Measurements from ENCODE around the gene SLC19A2.
A peak's percentile ranks its signal among the peaks of the same experiment; 100 is the strongest.

DNA sequence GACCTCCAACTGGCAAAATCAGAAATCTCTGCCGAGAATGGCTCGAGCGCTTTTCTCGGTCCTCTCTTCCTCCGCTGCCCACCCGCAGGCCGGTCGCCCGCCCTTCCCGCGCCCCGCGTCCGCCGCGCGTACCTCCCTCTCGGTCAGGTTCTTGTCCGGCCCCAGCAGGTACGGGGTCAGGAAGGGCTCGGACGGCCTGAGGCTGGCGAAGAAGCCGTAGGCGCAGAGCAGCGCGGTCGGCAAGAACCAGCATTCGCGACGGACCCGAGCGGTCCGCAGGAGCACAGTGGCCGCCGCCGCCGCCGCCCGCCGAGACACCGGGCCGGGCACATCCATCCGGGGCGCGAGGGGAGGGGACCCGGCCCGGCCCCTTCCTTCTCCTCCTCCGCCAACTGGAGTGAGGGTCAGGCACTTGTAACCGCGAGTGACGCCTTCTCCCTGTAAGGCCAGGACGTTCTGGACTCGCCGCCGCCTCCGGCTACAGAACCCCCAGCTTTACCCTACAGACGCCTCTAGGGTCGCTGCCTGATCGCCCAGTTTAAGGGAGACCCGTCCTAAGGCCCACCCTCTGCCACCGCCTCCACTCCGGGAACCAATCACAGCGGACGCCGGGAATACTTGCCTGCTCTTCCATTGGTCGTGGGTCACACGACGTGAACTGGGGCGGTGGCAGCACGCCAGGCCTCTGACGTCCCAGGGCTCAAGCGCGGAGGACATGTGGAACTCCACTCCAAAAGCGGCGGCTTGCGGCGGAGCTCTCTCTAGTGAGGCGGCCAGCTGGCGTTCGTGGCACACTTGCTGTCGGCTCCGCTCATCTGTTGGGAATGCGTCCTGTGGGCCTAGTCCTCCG is at the start of gene SLC19A2:
- TF ChIP-seq, protein P1, sequence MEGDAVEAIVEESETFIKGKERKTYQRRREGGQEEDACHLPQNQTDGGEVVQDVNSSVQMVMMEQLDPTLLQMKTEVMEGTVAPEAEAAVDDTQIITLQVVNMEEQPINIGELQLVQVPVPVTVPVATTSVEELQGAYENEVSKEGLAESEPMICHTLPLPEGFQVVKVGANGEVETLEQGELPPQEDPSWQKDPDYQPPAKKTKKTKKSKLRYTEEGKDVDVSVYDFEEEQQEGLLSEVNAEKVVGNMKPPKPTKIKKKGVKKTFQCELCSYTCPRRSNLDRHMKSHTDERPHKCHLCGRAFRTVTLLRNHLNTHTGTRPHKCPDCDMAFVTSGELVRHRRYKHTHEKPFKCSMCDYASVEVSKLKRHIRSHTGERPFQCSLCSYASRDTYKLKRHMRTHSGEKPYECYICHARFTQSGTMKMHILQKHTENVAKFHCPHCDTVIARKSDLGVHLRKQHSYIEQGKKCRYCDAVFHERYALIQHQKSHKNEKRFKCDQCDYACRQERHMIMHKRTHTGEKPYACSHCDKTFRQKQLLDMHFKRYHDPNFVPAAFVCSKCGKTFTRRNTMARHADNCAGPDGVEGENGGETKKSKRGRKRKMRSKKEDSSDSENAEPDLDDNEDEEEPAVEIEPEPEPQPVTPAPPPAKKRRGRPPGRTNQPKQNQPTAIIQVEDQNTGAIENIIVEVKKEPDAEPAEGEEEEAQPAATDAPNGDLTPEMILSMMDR (conservative IDR thresholded peaks at IDR 0.05; ENCODE audit: low read length), result peak; percentile 44
- TF ChIP-seq EZH2phosphoT487 (IDR thresholded peaks at IDR 0.05; ENCODE audit: borderline replicate concordance), result no peak

All from Loucy (cell line).